GM18873 (cell line): ENCODE data around the gene PDZK1.
"Not testable (repeated sequence)": the region's sequence is repeated elsewhere in the genome, so short reads cannot be mapped to it uniquely, and the experiment has no call there.

Source experiments
- ATAC-seq: cut with Tn5 transposase; IDR thresholded peaks from one replicate; pipeline ENCODE4 v1.9.1; 2021; ENCODE audit warnings: mild to moderate bottlenecking, moderate library complexity, moderate number of reproducible peaks; ENCODE audit not compliant: unreplicated experiment, low FRiP score

PDZK1 gene

DNA sequence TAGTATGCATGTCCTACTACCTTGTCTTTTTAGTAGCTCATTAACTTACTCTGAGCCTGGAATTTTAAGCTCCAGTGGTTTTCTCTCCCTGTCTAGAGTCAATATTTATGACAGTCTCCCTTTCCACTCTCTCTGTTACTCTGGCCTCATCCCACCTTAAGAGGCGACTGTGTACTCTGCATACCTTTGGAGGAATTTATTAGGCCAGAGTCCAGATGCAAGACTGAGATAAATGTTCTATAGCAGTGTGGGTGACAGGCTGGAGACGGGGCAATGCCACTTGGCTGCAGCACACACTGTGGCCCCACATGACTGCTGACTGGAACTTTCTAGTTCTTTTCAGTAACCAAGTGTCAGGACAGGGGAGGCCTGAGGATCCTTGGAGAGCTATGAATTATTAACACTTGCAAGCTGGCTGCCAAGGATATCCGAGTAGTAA, 4.1 kb upstream of the PDZK1 start:
- ATAC-seq = no peak

- ATAC-seq = no peak
These were observed 3.3 kb upstream of the PDZK1 start for GRCh38 chr1:145710291-145711027.

DNA sequence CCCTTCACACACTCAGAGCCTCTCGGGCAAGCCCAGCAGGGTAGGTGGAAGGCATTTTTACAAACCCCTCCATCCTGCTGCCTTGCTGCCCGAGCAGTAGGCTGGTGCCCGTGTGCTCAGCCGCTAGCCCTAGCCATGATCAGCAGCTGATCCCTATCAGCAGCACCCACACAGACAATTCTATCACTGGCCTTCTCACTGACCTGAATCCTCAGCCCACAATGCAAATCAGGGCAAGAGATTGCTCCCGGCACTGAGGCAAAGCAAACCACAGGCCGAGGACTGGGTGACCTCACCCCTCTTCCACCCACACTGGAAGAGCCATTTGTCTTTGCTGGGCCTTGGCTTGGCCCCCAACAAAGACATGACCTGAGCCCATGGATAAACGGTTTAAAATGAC, 895 bp upstream of the PDZK1 start:
- ATAC-seq = no peak

DNA sequence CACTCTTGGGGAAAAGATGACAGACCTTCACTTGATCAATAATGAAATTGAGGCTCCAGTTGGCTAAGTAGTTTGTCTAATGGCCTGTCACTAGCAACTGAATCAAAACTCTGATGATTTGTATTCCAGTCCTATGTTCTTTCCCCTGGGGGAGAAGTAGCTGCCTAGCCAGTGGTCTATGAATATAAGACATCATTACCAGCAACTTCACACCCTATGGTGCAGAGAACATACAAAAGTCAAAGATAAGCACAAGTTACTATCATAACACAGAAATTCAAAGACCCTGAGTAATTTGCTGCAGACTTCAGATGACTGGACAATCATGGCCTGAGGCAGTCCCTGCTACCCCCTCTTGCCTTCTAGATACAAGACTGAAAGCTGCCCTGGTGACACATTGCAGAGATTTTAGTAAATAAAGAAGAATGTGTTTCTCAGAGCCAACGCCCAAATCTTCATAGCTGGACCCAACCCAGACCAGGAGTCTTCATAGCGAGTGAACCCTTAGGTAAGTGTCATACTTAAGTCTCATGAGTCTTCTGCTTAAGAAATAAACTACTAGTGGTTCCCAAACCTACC, 993 bp downstream of the PDZK1 start:
- ATAC-seq = no peak

DNA sequence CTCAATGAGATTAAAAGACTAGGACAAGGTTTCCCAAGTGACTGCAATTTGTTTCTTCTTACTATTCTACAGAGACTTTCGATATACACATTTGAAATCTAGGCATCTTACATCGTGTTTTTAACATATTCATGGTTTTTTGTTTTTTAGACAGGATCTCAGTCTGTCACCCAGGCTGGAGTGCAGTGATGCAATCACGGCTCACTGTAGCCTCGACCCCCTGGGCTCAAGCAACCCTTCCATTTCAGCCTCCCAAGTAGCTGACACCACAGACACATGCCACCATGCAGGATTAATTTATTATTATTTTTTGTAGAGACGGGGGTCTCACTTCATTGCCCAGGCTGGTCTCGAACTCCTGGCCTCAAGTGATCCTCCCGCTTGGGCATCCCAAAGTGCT, 1.5 kb downstream of the PDZK1 start:
- ATAC-seq = no peak

GRCh38 chr1:145702826-145703225, 4.3 kb downstream of the PDZK1 start:
- no peak for ATAC-seq

GRCh38 chr1:145702052-145702451, 5.1 kb downstream of the PDZK1 start:
- ATAC-seq = no peak

GRCh38 chr1:145701306-145701862, 5.8 kb downstream of the PDZK1 start:
- ATAC-seq = no peak

DNA sequence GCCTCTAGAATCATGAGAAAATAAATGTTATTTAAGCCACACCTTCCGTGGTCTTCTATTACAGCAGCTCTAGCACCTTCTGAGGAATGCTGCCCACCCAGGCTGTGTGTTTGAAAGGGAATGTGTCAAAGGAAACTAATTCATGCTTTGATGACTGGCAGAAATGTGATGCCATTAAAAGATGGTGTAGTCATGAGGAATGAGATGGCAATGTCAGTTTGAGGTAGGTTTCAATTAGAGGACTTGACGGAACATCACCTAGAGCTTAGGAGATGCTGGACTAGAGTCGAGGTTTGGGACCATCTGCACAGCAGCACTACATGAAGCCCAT, 10.6 kb downstream of the PDZK1 start:
- no peak for ATAC-seq

DNA sequence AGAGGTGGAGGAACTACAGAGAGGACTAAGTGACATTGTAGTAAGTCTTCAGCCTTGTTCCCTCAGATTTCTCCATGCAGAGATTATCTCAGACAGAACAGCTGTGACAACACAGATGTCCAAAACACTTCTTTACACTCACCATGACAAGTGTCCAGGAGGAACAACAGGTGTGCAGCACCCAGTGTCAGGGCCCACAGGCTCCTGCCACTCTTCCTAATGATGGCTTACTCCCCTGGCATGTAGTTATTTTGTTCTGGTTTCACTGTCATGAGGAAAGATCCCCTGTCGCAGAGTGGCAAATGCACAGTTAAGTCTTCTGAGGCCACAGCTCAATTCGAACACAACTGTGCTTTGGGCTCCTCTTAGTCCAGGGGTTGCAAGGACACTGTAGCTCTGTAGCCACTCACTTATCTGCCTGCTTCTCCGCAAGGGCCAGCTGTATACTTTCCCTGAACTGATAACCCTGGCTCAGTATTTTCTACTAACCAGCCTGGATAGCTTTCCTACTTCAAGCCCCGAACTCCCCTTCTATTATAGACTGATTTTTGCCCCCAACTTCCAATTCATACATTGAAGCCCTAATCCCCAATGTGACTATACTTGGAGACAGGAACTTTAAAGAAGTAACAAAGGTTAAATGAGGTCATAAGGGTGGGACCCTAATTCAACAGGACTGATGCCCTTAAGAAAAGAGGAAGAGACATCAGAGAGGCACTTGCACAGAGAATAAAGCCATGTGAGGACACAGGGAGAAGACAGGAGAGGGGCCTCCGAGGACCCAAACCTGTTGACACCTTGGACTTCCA, 11.1 kb downstream of the PDZK1 start:
- no peak for ATAC-seq

DNA sequence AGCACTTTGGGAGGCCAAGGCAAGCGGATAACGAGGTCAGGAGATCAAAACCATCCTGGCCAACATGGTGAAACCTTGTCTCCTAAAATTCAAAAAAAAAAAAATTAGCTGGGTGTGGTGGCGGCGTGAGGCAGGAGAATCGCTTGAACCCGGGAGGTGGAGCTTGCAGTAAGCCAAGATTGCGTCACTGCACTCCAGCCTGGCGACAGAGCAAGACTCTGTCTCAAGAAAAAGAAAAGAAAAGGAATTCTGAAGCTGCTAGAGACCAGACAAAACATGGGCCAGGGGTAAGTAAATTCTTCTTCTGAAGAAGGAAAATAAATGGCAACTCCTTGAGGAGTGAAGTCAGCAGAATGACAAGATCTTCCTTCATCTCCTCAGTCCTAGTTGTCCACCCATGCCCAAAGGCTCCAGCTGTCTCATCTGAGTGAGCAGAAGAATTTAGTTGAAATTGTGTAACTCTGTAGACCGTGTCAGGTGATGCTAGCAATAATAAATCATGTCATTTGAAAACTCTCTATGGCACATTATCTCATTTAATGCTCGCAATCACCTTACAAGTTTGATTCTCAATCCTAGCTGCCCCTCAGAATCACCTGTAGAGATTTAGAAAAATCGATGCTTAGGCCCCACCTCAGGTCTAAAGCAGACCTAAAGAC, 14.3 kb downstream of the PDZK1 start:
- ATAC-seq = no peak

GRCh38 chr1:145690587-145691558, 16.3 kb downstream of the PDZK1 start:
- no peak for ATAC-seq

- ATAC-seq = no peak
These were observed 17.2 kb downstream of the PDZK1 start for GRCh38 chr1:145689922-145690321.

DNA sequence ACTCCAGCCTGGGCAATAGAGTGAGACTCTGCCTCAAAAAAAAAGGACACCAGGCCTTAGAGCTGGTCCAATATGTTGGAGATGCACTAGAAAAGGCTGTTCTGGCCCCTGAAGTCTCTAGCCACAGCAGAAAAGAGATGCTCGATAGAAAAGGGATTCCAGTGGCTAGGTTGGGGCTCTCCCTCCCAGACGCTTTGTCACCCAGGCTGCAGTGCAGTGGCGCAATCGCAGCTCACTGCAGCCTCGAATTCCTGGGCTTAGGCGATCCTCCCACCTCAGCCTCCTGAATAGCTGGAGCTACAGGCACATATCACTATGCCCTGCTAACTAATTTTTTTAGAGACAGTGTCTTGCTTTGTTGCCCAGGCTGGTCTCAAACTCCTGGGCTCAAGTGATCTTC, 18.2 kb downstream of the PDZK1 start:
- no peak for ATAC-seq

- ATAC-seq = no peak
These were observed 18.8 kb downstream of the PDZK1 start for GRCh38 chr1:145688328-145688727.

DNA sequence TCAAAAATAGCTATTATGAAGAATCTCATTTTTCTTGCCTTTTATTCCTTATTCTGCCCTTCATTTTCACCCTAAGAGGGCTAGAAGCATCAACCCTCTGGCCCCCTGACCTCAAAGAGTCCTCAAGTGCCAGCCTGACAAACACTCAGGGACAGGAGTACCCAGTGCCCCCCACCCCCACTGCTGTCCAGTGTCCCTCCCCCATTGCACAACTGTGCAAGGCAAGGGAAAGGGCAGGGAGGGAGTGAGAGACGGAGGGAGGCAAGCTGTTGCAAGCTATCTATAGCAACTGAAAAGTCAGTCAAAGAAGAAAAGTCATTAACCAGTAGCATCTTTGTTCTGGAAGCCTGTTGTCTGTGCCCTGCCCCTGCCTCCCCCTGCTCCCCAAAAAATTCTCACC, 21.1 kb downstream of the PDZK1 start:
- not testable (repeated sequence) for ATAC-seq

- not testable (repeated sequence) for ATAC-seq
These were observed 22.3 kb downstream of the PDZK1 start for GRCh38 chr1:145684858-145685257.

DNA sequence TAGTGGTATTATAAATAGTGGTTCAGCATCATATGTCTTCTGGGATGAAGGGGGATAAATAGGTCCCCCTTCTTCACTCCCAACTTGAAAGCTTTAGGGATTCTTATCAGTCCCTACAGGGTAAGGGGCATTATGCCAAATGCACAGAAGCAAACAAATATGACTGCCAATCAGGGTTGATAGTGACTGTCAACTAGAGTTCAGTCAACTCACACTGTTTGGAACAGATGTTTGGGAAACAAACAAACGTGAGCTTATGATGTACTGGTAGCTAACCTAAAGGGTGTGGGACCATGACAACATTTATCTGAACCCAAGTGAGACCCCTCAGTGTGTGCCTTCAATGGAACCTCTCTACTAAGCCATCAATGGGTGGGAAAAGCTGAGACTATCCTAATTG, 34.0 kb downstream of the PDZK1 start:
- ATAC-seq = not testable (repeated sequence)

DNA sequence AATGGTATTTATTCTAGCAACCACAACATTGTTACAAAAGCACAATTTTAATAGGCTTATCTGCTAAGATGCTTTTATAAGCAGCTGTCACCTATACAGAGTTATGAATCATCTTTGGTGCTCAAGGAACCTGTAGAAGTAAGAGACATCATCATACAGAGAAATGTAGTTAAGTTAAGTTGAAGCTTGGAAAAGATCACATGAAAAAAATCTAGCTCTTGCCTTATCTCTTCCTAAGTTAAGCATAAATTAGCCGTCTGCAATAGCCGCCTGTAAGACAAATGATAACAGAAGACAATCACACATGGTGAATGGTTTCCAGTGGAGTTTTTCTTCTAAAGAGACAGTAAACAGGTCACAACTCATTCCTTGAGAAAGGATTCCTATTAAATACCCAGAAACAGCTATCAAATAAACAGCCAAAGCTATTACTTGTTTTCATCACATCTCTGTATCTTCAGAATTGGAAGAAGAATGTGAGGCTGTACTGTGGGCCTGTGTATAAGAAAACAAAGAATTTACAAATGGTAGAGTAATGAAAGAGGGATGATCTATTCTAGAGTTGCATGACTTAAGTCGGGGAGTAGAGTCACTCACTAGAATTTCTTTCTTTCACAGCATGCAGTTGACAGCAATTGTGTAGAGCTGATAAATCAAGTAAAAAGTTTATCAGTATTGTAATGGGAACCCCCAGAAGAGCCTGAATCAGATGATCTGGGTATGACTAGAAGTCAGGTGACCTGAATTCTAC, 36.0 kb downstream of the PDZK1 start:
- ATAC-seq = not testable (repeated sequence)
